Measurements from ENCODE around the gene SLFN12L.

- no peak for TF ChIP-seq ZNF425 (CRISPR knock-in tag; conservative IDR thresholded peaks at IDR 0.05)
- TF ChIP-seq ATF3 (CRISPR knock-in tag; conservative IDR thresholded peaks at IDR 0.05): no peak
- TF ChIP-seq MYBL2 (CRISPR knock-in tag; IDR thresholded peaks at IDR 0.05): no peak
- TF ChIP-seq, protein P1, sequence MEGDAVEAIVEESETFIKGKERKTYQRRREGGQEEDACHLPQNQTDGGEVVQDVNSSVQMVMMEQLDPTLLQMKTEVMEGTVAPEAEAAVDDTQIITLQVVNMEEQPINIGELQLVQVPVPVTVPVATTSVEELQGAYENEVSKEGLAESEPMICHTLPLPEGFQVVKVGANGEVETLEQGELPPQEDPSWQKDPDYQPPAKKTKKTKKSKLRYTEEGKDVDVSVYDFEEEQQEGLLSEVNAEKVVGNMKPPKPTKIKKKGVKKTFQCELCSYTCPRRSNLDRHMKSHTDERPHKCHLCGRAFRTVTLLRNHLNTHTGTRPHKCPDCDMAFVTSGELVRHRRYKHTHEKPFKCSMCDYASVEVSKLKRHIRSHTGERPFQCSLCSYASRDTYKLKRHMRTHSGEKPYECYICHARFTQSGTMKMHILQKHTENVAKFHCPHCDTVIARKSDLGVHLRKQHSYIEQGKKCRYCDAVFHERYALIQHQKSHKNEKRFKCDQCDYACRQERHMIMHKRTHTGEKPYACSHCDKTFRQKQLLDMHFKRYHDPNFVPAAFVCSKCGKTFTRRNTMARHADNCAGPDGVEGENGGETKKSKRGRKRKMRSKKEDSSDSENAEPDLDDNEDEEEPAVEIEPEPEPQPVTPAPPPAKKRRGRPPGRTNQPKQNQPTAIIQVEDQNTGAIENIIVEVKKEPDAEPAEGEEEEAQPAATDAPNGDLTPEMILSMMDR (IDR thresholded peaks at IDR 0.05): no peak
- TF ChIP-seq, protein P2, sequence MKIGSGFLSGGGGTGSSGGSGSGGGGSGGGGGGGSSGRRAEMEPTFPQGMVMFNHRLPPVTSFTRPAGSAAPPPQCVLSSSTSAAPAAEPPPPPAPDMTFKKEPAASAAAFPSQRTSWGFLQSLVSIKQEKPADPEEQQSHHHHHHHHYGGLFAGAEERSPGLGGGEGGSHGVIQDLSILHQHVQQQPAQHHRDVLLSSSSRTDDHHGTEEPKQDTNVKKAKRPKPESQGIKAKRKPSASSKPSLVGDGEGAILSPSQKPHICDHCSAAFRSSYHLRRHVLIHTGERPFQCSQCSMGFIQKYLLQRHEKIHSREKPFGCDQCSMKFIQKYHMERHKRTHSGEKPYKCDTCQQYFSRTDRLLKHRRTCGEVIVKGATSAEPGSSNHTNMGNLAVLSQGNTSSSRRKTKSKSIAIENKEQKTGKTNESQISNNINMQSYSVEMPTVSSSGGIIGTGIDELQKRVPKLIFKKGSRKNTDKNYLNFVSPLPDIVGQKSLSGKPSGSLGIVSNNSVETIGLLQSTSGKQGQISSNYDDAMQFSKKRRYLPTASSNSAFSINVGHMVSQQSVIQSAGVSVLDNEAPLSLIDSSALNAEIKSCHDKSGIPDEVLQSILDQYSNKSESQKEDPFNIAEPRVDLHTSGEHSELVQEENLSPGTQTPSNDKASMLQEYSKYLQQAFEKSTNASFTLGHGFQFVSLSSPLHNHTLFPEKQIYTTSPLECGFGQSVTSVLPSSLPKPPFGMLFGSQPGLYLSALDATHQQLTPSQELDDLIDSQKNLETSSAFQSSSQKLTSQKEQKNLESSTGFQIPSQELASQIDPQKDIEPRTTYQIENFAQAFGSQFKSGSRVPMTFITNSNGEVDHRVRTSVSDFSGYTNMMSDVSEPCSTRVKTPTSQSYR (CRISPR knock-in tag; IDR thresholded peaks at IDR 0.05): no peak
- TF ChIP-seq USF2 (CRISPR knock-in tag; IDR thresholded peaks at IDR 0.05): no peak
- TF ChIP-seq GABPB1 (CRISPR knock-in tag; IDR thresholded peaks at IDR 0.05): no peak
- no peak for TF ChIP-seq ZBTB43 (CRISPR knock-in tag; IDR thresholded peaks at IDR 0.05)
- no peak for TF ChIP-seq PREB (CRISPR knock-in tag; IDR thresholded peaks at IDR 0.05; ENCODE audit: borderline replicate concordance)
- no peak for TF ChIP-seq E2F1 (CRISPR knock-in tag; IDR thresholded peaks at IDR 0.05)
- TF ChIP-seq, protein P3, sequence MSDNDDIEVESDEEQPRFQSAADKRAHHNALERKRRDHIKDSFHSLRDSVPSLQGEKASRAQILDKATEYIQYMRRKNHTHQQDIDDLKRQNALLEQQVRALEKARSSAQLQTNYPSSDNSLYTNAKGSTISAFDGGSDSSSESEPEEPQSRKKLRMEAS (CRISPR knock-in tag; IDR thresholded peaks at IDR 0.05): no peak
- no peak for TF ChIP-seq TEAD4 (CRISPR knock-in tag; IDR thresholded peaks at IDR 0.05)
- no peak for TF ChIP-seq ZNF317 (CRISPR knock-in tag; IDR thresholded peaks at IDR 0.05; ENCODE audit: borderline replicate concordance, low read depth)
- no peak for TF ChIP-seq FOXP1 (CRISPR knock-in tag; IDR thresholded peaks at IDR 0.05; ENCODE audit: borderline replicate concordance)
Measured at GRCh38 chr17:35499548-35499947, 37.9 kb downstream of the SLFN12L start.

Measured in WTC11 (cell line).